ENCODE results near the gene SPP1.
A peak's percentile ranks its signal among the peaks of the same experiment; 100 is the strongest.

The SPP1 gene

DNA sequence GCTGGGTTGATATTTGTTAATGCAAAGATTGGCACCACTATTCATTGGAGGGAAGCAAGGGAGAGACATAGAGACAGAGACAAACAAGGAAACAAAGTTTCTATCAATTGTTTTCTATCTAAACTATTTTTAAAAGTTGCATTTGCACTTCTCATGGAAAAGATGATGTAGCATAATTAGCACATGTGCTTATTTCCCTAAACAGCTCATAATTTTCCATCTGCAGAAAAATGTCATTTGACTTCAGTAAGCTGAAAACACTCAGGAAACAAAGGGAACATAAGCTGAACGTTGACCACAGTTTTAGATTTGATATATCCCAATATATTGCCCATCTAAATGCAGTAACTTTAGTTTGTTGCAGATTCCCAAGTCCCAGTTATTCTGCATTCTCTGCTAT is 18.5 kb upstream of the SPP1 start:
- no peak for DNase-seq

DNA sequence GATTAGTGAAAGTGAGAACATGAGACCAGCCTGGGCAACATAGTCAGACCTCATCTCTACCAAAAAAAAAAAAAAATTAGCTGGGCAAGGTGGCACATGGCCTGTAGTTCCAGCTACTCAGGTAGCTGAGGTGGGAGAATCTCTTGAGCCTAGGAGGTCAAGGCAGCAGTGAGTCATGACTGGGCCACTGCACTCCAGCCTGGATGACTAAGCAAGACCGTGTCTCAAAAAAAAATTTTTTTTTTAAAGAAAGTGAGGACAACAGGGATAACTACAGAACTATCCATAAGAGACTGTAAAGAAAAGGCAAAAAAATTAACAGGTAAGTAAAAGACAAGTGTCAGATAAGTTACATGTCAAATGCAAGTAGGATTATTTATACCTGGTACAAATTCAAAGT is 13.5 kb upstream of the SPP1 start:
- DNase-seq, result no peak

GRCh38 chr4:87962398-87963146 is 12.9 kb upstream of the SPP1 start:
- DNase-seq, result no peak

DNA sequence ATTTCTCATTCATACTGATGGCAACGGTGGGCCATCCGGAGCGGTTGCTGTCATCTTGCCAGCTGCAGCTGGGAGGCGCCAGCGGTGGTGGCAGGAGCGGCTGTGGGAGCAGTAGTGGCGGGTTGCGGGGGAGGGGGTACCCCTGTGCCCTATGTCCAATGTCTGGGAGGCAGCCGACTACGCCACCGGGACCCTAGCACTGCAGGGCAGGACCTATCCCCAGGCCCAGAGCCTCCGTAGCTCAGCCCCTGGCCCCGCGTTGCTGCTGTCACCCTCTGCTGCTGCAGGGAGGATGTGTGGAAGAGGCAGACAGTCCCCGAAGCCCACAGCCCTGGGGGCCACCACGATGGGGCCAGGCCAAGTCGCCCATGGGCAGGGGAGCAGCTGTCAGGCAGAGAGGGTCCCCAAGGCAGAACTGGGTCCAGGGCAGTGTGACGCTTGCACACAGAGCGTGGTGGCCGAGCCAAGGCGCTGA is 10.0 kb upstream of the SPP1 start:
- no peak for DNase-seq

DNA sequence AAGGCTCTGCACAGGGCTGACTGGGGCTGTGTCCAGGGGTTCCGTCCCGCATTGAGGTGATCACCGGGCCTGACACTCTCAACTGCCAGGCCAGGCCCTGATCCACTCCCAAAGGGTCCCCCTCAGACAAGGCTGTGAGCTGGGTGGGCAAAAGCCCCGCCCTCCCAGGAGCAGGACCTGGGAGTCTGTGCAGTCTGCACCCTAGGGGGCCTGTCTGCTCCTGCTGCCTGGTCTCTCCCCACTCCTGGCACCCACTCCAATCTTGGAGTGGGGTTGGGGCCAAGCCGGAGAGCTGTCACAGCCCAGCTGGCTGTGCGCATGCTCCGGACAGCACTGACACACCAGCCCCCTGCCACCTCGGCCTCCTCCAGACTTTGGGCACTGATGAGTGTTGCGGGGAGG is 9.4 kb upstream of the SPP1 start:
- DNase-seq, result no peak

DNA sequence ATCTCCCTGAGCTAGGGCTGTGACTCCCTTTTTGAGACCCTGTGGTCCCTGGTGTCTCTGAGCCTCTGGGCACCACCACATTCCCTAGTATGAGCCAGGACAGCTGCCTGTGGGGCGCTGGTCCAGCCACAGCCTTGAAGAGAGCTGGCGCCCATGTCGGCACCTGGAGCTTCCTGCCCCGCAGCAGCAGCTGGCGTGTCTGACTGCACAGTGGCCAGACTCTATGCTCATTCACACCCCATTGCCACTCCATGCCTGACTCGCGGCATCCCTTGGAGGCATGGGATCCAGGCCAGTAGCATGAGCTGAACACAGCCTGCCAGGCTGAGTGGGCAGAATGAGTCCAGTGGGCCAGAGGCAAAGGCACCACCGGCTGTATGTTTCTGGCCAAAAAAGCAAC is 8.3 kb upstream of the SPP1 start:
- DNase-seq, result no peak

DNA sequence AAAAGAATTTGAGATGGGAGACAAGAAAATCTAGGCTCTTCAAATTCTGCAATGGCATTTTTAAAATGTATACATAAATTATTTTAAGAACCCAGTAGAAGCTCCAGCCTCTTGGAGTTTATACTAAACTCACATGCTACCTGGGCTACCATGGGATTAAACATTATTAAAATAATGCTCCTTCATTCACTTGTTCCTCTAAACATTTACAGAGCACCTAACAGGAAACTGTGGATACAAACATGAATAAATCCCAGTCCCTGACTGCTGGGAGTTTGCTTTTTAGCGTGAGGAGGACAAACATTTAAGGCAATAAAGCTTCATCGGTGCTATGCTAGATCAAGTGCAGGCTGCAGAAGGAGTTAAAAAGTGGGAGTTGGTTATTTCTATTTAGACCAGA is 5.4 kb upstream of the SPP1 start:
- no peak for DNase-seq

DNA sequence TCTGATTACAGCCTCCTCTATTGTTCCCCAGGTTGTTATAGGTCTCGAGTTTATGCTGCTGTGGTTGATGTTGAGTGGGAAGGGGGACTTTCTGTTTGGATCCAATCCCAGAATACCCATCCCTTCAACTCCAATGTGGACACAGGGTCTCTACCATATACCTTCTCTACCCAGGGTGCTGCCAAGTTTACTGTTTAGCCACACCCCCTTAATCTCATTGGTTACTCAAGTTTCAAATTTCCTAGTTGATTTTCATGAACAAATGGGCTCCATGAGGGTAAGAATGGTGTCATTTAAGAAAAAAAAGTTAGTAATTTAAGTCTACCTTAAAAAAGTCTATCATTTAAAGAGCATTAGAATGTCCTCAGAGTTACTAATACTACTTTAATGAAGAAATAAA is 3.6 kb upstream of the SPP1 start:
- no peak for DNase-seq

- DNase-seq, result peak; percentile 42
These were observed 2.0 kb upstream of the SPP1 start for GRCh38 chr4:87973283-87974169.

DNA sequence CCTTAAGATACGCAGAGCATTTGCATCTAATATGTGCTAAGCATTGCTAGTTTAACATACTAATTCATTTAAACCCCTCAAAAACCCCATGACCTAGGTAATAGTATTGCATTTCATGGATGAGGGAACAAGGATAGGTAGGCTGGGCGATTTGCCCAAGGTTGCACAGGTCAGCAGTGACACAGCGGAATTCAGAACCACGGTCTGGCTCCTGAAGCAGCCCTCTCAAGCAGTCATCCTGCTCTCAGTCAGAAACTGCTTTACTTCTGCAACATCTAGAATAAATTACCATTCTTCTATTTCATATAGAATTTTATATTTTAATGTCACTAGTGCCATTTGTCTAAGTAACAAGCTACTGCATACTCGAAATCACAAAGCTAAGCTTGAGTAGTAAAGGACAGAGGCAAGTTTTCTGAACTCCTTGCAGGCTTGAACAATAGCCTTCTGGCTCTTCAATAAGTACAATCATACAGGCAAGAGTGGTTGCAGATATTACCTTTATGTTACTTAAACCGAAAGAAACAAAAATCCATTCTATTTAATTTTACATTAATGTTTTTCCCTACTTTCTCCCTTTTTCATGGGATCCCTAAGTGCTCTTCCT is 555 bp upstream of the SPP1 start:
- no peak for DNase-seq

DNA sequence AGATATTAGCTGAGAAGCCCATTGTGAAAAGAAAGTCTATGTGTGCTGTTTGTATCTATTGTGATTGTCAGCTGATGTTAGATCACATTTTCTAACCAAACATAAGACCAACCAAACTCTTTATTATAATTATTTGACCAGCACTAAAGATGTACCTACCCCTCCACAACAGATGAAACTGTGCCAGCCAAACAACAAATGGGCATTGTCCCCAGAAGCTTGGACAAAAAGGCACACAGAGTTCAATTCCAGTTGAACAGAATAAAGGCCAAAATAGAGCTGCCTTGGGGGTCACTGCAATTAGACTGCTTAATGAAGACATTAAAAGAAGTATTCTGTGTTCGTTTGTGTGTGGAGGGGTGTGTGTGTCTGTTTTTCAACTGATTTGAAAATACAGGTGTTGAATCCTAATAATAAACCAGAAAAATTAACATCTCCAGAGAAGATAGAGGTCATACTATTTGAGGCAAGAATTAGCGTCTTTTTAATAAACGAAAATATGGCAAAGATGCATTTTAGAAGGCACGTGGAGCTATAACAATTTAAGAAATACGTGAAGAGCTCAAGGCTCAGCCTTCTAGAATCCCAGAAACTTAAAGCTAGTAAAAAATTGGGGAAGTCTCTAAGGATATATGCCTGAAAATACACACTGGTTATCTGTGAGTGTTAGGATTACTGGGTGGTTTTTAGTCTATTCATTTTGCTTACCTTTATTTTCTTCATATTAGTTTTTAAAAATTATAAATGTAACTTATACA is 2.2 kb downstream of the SPP1 start:
- DNase-seq, result no peak

- DNase-seq, result no peak
These were observed 3.2 kb downstream of the SPP1 start for GRCh38 chr4:87978681-87979080.

DNA sequence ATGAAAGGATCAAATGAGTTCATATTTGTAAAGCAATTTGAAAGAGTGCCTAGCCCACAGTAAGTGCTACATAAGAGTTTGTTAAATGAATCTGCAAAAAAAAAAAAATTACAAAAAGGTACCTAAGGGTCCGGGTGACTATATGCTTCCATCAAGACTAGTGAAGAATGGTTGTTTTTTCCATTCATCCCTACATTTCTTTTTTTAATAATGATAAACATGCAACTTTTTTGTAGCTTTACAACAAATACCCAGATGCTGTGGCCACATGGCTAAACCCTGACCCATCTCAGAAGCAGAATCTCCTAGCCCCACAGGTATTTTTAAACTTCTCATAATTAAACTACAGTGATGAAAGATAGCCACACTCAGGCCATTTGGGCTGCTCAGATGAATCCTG is 4.3 kb downstream of the SPP1 start:
- DNase-seq, result no peak

GRCh38 chr4:87981486-87981885 is 6.0 kb downstream of the SPP1 start:
- no peak for DNase-seq

GRCh38 chr4:87982036-87982435 is 6.5 kb downstream of the SPP1 start:
- DNase-seq, result no peak

DNA sequence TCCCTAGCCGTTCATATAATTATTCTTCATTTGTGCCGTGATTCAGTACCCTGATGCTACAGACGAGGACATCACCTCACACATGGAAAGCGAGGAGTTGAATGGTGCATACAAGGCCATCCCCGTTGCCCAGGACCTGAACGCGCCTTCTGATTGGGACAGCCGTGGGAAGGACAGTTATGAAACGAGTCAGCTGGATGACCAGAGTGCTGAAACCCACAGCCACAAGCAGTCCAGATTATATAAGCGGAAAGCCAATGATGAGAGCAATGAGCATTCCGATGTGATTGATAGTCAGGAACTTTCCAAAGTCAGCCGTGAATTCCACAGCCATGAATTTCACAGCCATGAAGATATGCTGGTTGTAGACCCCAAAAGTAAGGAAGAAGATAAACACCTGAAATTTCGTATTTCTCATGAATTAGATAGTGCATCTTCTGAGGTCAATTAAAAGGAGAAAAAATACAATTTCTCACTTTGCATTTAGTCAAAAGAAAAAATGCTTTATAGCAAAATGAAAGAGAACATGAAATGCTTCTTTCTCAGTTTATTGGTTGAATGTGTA is 7.0 kb downstream of the SPP1 start:
- DNase-seq, result no peak

GRCh38 chr4:87983996-87984395 is 8.5 kb downstream of the SPP1 start:
- no peak for DNase-seq

GRCh38 chr4:87985097-87985886 is 9.8 kb downstream of the SPP1 start:
- DNase-seq, result peak; percentile 31

GRCh38 chr4:87985887-87986200 is 10.3 kb downstream of the SPP1 start:
- no peak for DNase-seq

- DNase-seq, result no peak
These were observed 11.0 kb downstream of the SPP1 start for GRCh38 chr4:87986508-87986907.

DNA sequence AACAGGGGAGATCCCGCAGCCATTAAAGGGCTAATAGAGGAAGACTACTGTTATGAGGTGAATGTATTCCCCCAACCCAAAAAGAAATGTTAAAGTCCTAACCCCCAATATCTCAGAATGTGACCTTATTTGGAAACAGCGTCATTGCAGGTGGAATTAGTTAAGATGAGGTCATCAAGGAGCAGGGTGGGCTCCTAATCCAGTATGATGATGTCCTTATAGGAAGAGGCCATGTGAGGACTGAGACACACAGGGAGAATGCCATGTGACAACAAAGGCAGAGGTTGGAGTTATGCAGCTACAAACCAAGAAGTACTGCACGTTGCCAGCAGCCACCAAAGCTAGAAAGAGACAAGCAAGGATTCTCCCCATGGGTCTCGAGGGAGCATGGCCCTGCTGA is 14.3 kb downstream of the SPP1 start:
- no peak for DNase-seq

DNA sequence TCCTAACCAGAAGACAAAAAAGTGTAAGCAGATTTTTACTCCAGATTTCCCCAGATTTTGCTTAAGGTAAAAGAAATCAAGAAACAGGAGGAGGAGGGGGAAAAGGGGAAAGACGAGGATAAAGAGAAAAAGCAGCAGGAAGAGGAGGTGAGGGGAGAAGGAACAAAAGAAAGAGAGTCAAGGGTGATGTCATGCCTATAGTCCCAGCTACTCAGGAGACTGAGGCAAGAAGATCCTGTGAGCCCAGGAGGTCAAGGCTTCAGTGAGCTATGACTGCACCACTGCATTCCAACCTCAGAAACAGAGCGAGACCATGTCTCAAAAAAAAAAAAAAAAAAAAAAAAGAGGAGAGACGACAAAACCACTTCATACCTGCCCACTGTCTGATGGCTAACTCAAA is 19.9 kb downstream of the SPP1 start:
- DNase-seq, result no peak
